K562 (cell line): ENCODE measurements around the gene TXNRD2. TPM values are rescaled to one million over a fixed set of nuclear protein-coding genes. Genes with fewer than 3 reads are reported as not detected.

ENCODE experiments used
- CBX2 ChIP-seq: fragments of 200-600 bp; sonication (generic); IDR thresholded peaks from one replicate; pipeline ENCODE4 v1.6.1; 2012; ENCODE audit warnings: mild to moderate bottlenecking, low read length, inconsistent platforms; ENCODE audit not compliant: insufficient read depth, poor library complexity, severe bottlenecking
- CREB5 ChIP-seq: fragments of 250-450 bp; sonication (Bioruptor Pico); IDR thresholded peaks from 2 replicates; pipeline ENCODE4 v1.5.0; 2020; ENCODE audit warnings: mild to moderate bottlenecking
- HDGF ChIP-seq: fragments of 450-650 bp; IDR thresholded peaks from 2 replicates; pipeline ENCODE4 v1.6.1; 2016
- RREB1 ChIP-seq: fragments of 250-450 bp; sonication (Bioruptor Pico); IDR thresholded peaks from 2 replicates; pipeline ENCODE4 v1.4.0; 2020
- TAF15 ChIP-seq: fragments of 200-400 bp; formaldehyde crosslinking; IDR thresholded peaks from 2 replicates; pipeline ENCODE4 v1.6.1; 2017; ENCODE audit warnings: mild to moderate bottlenecking, low read depth, low read length, moderate library complexity
- ZNF717 ChIP-seq: fragments of 250-450 bp; sonication (Bioruptor Pico); IDR thresholded peaks from 2 replicates; pipeline ENCODE4 v1.5.0; 2021
- polyA plus RNA-seq, 8 experiments: library from polyadenylated mRNA; depleted of rRNA in 4 of 8; stranded (reverse) in 5 of 8; unstranded in 3 of 8; fragments of >200 nt; fragmentation: Nextera tagmentation in 2 of 8; fragmentation: Illumina TruSeq in 1 of 8; extraction: Ambion mirVana in 2 of 8; extraction: Trizol in 1 of 8; gene quantifications; 2 replicates each; pipeline versions ENCODE4 v1.2.1 to v1.2.3, GENCODE V29; 2011 to 2014; ENCODE audit warnings: inconsistent platforms in 1 of 8, missing spikeins in 1 of 8
- total RNA-seq, 7 experiments: library from RNA; depleted of rRNA in 6 of 7; stranded (reverse); fragments of >200 nt in 6 of 7; fragmentation: Illumina TruSeq in 2 of 7; extraction: Trizol in 2 of 7; gene quantifications; 2 replicates each; pipeline versions ENCODE4 v1.2.1 to v1.2.3, GENCODE V29; 2011 to 2021; ENCODE audit warnings: low replicate concordance in 1 of 7
- TF ChIP-seq, protein P1 (sequence below): fragments of 450-650 bp; IDR thresholded peaks from 2 replicates; pipeline ENCODE4 v1.6.1; 2014; ENCODE audit warnings: low read depth, mild to moderate bottlenecking, moderate library complexity, borderline replicate concordance
- TF ChIP-seq, protein P2 (sequence below), 2 experiments: fragments of 450-650 bp; IDR thresholded peaks; 2 replicates each; pipeline ENCODE4 v1.6.1; 2016; ENCODE audit warnings: mild to moderate bottlenecking in 2 of 2, borderline replicate concordance in 1 of 2, low read depth in 1 of 2, moderate library complexity in 1 of 2

TXNRD2 gene
- total and polyA plus RNA-seq, 9 of the 15 experiments (the other 6 are each of a cell fraction or from before 2014, with no cell fraction given), result 3.3 to 80.2 (median 49.4) TPM

DNA sequence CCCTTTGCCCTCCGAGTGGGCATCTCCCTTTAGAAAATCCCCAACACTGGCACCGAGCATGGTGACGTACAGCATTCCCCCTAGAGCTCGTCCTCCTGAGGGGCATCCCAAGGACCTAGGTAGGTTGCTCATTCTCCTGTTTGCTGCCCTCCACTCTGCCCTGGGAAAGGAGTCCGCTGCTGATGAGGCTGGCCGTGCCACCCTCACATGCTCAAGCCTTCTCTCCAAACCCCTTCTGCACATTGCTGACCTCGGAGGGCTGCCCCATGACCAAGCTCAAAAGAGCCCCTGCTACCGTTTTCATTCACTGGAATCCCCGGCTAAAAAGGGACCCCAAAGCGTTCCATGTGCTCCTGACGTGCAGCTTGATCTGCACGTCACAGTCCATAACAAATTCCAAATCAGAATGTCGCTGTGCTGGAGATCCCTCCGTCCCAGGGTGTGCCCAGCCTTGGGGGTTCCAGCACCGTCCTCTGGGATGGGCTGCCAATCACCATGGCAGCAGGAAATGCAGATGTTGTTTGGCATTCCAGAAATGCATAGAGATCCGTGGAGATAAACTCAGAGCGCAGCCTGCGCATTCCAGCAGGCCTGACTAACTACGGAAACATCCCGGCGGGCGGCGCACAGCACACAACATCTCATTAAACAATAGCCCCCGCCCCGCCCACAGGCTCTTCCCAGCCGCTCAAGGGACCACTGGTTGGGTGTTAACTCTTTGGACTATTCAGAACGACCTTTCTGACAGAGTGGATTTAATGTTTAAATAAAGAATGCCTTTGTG, 60.6 kb downstream of the TXNRD2 start (continued):
- TF ChIP-seq CREB5 (CRISPR knock-in tag) (no peak), CBX2 (no peak), RREB1 (0 out of 2 replicates have a peak, but pooled peaks have one; percentile 13), ZNF717 (CRISPR knock-in tag) (no peak), HDGF (no peak), TAF15 (0 out of 2 replicates have a peak, but pooled peaks have one; percentile 37)
- TF ChIP-seq, protein P1, sequence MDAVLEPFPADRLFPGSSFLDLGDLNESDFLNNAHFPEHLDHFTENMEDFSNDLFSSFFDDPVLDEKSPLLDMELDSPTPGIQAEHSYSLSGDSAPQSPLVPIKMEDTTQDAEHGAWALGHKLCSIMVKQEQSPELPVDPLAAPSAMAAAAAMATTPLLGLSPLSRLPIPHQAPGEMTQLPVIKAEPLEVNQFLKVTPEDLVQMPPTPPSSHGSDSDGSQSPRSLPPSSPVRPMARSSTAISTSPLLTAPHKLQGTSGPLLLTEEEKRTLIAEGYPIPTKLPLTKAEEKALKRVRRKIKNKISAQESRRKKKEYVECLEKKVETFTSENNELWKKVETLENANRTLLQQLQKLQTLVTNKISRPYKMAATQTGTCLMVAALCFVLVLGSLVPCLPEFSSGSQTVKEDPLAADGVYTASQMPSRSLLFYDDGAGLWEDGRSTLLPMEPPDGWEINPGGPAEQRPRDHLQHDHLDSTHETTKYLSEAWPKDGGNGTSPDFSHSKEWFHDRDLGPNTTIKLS, result no peak
- TF ChIP-seq, protein P2, sequence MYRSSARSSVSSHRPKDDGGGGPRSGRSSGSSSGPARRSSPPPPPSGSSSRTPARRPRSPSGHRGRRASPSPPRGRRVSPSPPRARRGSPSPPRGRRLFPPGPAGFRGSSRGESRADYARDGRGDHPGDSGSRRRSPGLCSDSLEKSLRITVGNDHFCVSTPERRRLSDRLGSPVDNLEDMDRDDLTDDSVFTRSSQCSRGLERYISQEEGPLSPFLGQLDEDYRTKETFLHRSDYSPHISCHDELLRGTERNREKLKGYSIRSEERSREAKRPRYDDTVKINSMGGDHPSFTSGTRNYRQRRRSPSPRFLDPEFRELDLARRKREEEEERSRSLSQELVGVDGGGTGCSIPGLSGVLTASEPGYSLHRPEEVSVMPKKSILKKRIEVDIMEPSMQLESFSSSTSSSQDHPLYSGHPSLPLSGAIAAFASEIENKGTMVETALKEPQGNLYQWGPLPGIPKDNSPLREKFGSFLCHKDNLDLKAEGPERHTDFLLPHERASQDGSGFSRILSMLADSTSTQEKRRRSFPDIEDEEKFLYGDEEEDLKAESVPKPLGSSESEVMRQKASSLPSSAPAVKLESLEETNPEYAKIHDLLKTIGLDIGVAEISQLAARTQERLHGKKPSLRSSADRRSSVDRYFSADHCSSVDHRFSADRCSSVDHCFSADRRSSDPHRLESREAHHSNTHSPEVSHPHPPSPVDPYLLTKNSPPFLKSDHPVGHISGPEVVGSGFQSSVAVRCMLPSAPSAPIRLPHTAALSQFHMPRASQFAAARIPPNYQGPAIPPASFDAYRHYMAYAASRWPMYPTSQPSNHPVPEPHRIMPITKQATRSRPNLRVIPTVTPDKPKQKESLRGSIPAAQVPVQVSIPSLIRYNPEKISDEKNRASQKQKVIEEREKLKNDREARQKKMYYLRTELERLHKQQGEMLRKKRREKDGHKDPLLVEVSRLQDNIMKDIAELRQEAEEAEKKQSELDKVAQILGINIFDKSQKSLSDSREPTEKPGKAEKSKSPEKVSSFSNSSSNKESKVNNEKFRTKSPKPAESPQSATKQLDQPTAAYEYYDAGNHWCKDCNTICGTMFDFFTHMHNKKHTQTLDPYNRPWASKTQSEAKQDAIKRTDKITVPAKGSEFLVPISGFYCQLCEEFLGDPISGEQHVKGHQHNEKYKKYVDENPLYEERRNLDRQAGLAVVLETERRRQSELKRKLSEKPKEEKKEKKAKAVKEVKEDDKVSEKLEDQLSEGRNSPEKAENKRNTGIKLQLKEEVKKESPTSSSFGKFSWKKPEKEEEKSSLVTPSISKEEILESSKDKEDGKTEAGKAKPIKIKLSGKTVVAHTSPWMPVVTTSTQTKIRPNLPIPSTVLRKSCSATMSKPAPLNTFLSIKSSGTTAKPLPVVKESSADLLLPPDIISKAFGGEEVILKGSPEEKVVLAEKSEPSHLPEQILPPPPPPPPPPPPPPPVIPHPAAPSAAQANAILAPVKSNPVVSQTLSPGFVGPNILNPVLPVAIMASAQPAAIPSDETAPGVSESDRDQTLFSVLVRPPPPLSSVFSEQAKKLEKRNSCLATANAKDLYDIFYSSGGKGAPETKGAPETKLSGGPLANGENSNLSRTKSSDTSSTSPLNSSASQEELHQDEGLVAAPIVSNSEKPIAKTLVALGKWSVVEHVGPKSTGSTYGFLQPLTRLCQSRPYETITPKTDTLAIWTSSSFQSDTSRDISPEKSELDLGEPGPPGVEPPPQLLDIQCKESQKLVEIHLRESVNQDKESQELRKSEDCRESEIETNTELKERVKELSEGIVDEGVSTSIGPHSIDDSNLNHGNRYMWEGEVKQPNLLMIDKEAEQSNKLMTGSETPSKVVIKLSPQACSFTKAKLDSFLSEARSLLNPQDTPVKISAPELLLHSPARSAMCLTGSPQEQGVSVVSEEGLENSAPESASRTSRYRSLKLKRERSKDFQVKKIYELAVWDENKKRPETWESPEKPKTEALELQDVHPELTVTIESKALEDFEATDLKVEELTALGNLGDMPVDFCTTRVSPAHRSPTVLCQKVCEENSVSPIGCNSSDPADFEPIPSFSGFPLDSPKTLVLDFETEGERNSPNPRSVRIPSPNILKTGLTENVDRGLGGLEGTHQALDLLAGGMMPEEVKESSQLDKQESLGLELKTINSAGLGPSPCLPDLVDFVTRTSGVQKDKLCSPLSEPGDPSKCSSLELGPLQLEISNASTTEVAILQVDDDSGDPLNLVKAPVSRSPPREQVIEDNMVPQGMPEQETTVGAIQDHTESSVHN (IDR thresholded peaks at IDR 0.05; ENCODE audit: borderline replicate concordance in 1 of 2, low read depth in 1 of 2), result no peak
